Cardiac fibroblast (primary cell): ENCODE results near the gene TIMM9.
"Not testable (repeated sequence)": the region's sequence is repeated elsewhere in the genome, so short reads cannot be mapped to it uniquely, and the experiment has no call there.

ENCODE experiments used
- DNase-seq, 2 donors: peaks; one replicate each; pipeline versions ENCODE4 v3.0.0 to v3.0.0-alpha.2; 2010; ENCODE audit warnings: low read depth in 2 of 2
- H3K4me3 ChIP-seq, 2 donors: replicated peaks in 1 of 2; 1 replicate in 1 of 2; 2 replicates in 1 of 2; pipeline ENCODE4 v1.5.1; 2011; ENCODE audit warnings: low read depth in 2 of 2, low read length in 2 of 2, mild to moderate bottlenecking in 2 of 2, moderate library complexity in 1 of 2
- TF ChIP-seq, protein P1 (sequence below): IDR thresholded peaks from one replicate; pipeline ENCODE4 v1.5.1; 2011; ENCODE audit warnings: low read depth, mild to moderate bottlenecking, low read length, inconsistent platforms

The TIMM9 gene

DNA sequence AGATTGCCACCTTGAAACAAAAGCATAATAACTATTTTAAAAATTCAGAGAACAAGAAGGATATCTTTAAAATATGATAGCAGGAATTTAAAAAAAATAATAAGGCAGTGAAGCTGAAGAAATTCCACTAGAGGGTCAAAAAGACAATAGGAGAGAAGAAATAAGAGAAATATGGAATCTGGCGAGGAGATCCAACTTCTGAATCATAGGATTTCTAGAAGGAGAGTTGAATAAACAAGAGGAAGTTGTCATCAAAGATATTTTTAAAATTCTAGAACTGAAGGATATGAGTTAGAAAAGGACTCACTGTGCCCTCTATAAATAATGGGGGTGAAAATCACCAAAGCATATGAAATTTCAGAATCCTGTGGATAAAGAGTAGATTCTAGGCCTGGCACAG, 58.4 kb downstream of the TIMM9 start:
- DNase-seq: peak; percentile 26 to 57
- H3K4me3 ChIP-seq: no peak overlapping the region
- TF ChIP-seq, protein P1, sequence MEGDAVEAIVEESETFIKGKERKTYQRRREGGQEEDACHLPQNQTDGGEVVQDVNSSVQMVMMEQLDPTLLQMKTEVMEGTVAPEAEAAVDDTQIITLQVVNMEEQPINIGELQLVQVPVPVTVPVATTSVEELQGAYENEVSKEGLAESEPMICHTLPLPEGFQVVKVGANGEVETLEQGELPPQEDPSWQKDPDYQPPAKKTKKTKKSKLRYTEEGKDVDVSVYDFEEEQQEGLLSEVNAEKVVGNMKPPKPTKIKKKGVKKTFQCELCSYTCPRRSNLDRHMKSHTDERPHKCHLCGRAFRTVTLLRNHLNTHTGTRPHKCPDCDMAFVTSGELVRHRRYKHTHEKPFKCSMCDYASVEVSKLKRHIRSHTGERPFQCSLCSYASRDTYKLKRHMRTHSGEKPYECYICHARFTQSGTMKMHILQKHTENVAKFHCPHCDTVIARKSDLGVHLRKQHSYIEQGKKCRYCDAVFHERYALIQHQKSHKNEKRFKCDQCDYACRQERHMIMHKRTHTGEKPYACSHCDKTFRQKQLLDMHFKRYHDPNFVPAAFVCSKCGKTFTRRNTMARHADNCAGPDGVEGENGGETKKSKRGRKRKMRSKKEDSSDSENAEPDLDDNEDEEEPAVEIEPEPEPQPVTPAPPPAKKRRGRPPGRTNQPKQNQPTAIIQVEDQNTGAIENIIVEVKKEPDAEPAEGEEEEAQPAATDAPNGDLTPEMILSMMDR: no peak

DNA sequence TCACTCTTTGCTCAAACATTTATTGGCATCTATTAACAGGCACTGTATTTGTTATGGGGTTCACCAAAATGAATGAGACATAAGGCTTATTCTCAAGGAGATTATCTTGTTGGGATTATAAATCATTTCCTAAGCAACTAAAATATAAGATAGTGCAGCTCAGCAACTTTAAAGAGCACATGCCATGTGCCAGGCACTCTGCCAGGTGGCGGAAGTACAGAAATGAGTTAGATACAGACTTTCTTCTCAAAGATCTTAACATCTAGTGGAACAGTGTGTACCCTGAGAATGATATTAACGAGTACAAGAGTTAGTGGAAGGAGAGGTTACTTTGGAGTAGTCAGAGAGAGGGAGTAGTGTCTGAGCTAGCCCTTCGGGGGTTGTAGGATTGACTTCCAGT, 60.0 kb downstream of the TIMM9 start:
- H3K4me3 ChIP-seq: no peak overlapping the region
- TF ChIP-seq, protein P1: no peak
- DNase-seq: peak in 1 of 2 donors; percentile 21

DNA sequence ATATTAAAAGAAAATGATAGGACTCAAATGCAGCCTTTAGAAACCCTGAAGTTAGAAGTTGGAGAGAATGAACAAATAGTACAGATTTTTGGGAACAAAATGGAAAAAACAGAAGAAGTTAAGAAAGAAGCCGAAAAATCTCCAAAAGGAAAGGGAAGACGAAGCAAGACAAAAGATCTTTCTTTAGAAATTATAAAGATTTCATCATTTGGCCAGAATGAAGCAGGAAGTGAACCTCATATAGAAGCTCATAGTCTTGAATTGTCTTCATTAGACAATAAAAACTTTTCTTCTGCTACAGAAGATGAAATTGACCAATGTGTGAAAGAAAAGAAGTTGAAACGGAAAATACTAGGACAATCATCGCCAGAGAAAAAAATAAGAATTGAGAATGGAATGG, 63.0 kb downstream of the TIMM9 start:
- no peak overlapping the region for H3K4me3 ChIP-seq
- TF ChIP-seq, protein P1: no peak
- no peak for DNase-seq

DNA sequence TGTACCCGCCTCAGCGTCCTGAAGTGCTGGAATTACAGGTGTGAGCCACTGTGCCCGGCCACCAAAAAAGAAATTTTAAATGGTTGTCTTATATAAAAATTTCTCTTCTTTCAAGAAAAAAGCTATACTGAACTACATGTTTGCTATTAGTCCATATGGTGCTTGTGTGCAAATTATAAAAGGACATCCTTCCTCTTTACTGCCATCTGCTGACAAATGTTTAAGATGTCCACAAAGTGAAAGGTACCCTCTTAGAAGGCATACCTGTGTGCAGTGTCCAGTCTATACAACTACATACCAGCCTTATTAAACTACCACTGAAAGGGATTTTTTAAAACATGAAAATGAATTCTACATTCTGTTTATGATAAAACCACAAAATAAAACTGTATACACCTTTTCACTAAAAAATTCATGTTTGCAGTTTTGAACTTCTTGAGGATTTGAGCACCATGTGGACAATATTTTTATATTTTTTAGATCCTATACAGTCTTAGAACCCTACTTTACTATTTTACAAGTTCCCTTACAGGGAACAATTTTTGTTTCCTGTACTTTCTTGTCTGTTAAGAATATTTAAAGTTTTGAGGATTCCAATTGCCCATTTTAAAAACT, 64.4 kb downstream of the TIMM9 start:
- peak; percentile 37 to 45 for DNase-seq
- TF ChIP-seq, protein P1: no peak

DNA sequence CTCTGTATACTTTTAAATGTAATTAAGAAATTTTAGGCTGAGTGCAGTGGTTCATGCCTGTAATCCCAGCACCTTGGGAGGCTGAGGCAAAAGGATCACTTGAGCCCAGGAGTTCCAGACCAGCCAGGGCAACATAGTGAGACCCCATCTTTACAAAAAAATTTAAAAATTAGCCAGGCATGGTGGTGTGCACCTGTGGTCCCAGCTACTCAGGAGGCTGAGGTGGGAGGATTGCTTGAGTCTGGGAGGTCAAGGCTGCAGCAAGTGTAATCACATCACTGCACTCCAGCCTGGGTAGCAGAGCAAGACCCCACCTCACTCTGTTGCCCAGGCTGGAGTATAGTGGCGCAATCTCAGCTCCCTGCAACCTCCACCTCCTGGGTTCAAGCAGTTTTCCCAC, 65.1 kb downstream of the TIMM9 start:
- not testable (repeated sequence) for DNase-seq, H3K4me3 ChIP-seq

More for the DNA sequence above, 64.4 kb downstream of the TIMM9 start:
- no peak overlapping the region for H3K4me3 ChIP-seq
